Measurements from ENCODE around the gene DSTN.

The DSTN gene

GRCh38 chr20:17569616-17570346 lies at the start of gene DSTN:
Gene DSTN, plus strand, starts transcription at chr20:17570075. Its CDS starts 134 bp downstream, at chr20:17570209.
- Histone ChIP-seq H3K79me2 (peaks cover 31% of the 10 kb centered on the region), H3K9me3 (ENCODE audit: control insufficient read depth, low read length) (no peaks in the 10 kb centered on the region), H3K4me1 (peaks cover 3% of the 10 kb centered on the region), H3K36me3 (ENCODE audit: control insufficient read depth, insufficient read depth, low read length) (no peaks in the 10 kb centered on the region), H3K4me2 (ENCODE audit: low read length) (peak within 1 kb of the TSS; percentile 82), H2AFZ (peak within 1 kb of the TSS; percentile 94), H3K4me3 (ENCODE audit: low read depth, low read length) (peak within 1 kb of the TSS; percentile 88), H3K27me3 (ENCODE audit: control insufficient read depth, insufficient read depth, low read length) (no peaks in the 10 kb centered on the region), H3K9ac (peak within 1 kb of the TSS; percentile 98), H3K27ac (peak within 1 kb of the TSS; percentile 98)
- no peak for TF ChIP-seq CTCF (IDR thresholded peaks at IDR 0.05)

- Histone ChIP-seq H3K79me2 (no peaks in the 10 kb centered on the region), H3K27me3 (ENCODE audit: control insufficient read depth, insufficient read depth, low read length) (no peaks in the 10 kb centered on the region), H3K36me3 (ENCODE audit: control insufficient read depth, insufficient read depth, low read length) (no peaks in the 10 kb centered on the region), H3K4me1 (no peaks in the 10 kb centered on the region), H3K9me3 (ENCODE audit: control insufficient read depth, low read length) (no peaks in the 10 kb centered on the region), H3K4me3 (ENCODE audit: low read depth, low read length) (no peak overlapping the region), H3K9ac (no peak overlapping the region), H3K4me2 (ENCODE audit: low read length) (no peak overlapping the region), H2AFZ (no peak overlapping the region), H3K27ac (no peak overlapping the region)
- TF ChIP-seq CTCF (IDR thresholded peaks at IDR 0.05): no peak
Observed at GRCh38 chr20:17520583-17520982, 49.3 kb upstream of the DSTN start.

GRCh38 chr20:17522528-17522927 lies 47.3 kb upstream of the DSTN start:
- Histone ChIP-seq H3K4me2 (ENCODE audit: low read length) (no peak overlapping the region), H3K36me3 (ENCODE audit: control insufficient read depth, insufficient read depth, low read length) (no peaks in the 10 kb centered on the region), H3K27me3 (ENCODE audit: control insufficient read depth, insufficient read depth, low read length) (no peaks in the 10 kb centered on the region), H2AFZ (no peak overlapping the region), H3K9me3 (ENCODE audit: control insufficient read depth, low read length) (no peaks in the 10 kb centered on the region), H3K27ac (no peak overlapping the region), H3K9ac (no peak overlapping the region), H3K79me2 (no peaks in the 10 kb centered on the region), H3K4me1 (no peaks in the 10 kb centered on the region), H3K4me3 (ENCODE audit: low read depth, low read length) (no peak overlapping the region)
- no peak for TF ChIP-seq CTCF (IDR thresholded peaks at IDR 0.05)

- no peak overlapping the region for H3K9ac ChIP-seq
- H3K4me3 ChIP-seq (ENCODE audit: low read depth, low read length): no peak overlapping the region
- no peak overlapping the region for H3K4me2 ChIP-seq (ENCODE audit: low read length)
- no peak for TF ChIP-seq CTCF (IDR thresholded peaks at IDR 0.05)
- H3K4me1 ChIP-seq: no peaks in the 10 kb centered on the region
- H3K27ac ChIP-seq: no peak overlapping the region
- no peaks in the 10 kb centered on the region for H3K79me2 ChIP-seq
- no peaks in the 10 kb centered on the region for H3K27me3 ChIP-seq (ENCODE audit: control insufficient read depth, insufficient read depth, low read length)
- no peaks in the 10 kb centered on the region for H3K9me3 ChIP-seq (ENCODE audit: control insufficient read depth, low read length)
- no peak overlapping the region for H2AFZ ChIP-seq
- no peaks in the 10 kb centered on the region for H3K36me3 ChIP-seq (ENCODE audit: control insufficient read depth, insufficient read depth, low read length)
Observed at GRCh38 chr20:17523326-17523725, 46.5 kb upstream of the DSTN start.

- Histone ChIP-seq H3K4me1 (no peaks in the 10 kb centered on the region), H3K4me3 (ENCODE audit: low read depth, low read length) (no peak overlapping the region)
- no peak for TF ChIP-seq CTCF (IDR thresholded peaks at IDR 0.05)
Observed at GRCh38 chr20:17524560-17524959, 45.3 kb upstream of the DSTN start.

More at GRCh38 chr20:17524560-17524959, 45.3 kb upstream of the DSTN start:
- no peaks in the 10 kb centered on the region for H3K9me3 ChIP-seq (ENCODE audit: control insufficient read depth, low read length)
- H3K4me2 ChIP-seq (ENCODE audit: low read length): no peak overlapping the region
- no peak overlapping the region for H2AFZ ChIP-seq
- H3K79me2 ChIP-seq: no peaks in the 10 kb centered on the region
- no peaks in the 10 kb centered on the region for H3K27me3 ChIP-seq (ENCODE audit: control insufficient read depth, insufficient read depth, low read length)
- H3K9ac ChIP-seq: no peak overlapping the region
- H3K27ac ChIP-seq: no peak overlapping the region
- H3K36me3 ChIP-seq (ENCODE audit: control insufficient read depth, insufficient read depth, low read length): no peaks in the 10 kb centered on the region
